ENCODE data around the gene TOP3A. TPM values are rescaled to one million over a fixed set of nuclear protein-coding genes. Genes with fewer than 3 reads are reported as not detected.

The TOP3A gene
- polyA plus RNA-seq, 1 experiment, result 11.9 TPM

- no peak for TF ChIP-seq CTCF (IDR thresholded peaks at IDR 0.05; ENCODE audit: low read depth, low read length)
- Histone ChIP-seq H3K4me3 (ENCODE audit: low read depth, low read length) (no peak overlapping the region), H3K9me3 (ENCODE audit: control insufficient read depth, insufficient read depth, low read length) (no peaks in the 10 kb centered on the region; the same call in 1 of the 2 replicates), H3K27me3 (ENCODE audit: control insufficient read depth, insufficient read depth, low read length) (no peaks in the 10 kb centered on the region), H3K27ac (ENCODE audit: low read depth, low read length) (no peak overlapping the region)
- ChIA-PET POLR2A (no interaction called here), CTCF (no interaction called here)
- DNase-seq (ENCODE audit: low read depth, low spot score), result no peak
Observed at GRCh38 chr17:18252160-18252559, 62.6 kb downstream of the TOP3A start.

- Histone ChIP-seq H3K27me3 (ENCODE audit: control insufficient read depth, insufficient read depth, low read length) (no peaks in the 10 kb centered on the region), H3K4me3 (ENCODE audit: low read depth, low read length) (no peak overlapping the region), H3K27ac (ENCODE audit: low read depth, low read length) (no peak overlapping the region), H3K9me3 (ENCODE audit: control insufficient read depth, insufficient read depth, low read length) (no peaks in the 10 kb centered on the region; the same call in 1 of the 2 replicates)
- POLR2A ChIA-PET, result no interaction called here
- no peak for DNase-seq (ENCODE audit: low read depth, low spot score)
- no peak for TF ChIP-seq CTCF (IDR thresholded peaks at IDR 0.05; ENCODE audit: low read depth, low read length)
- CTCF ChIA-PET, result no interaction called here
Observed at GRCh38 chr17:18251204-18251603, 63.6 kb downstream of the TOP3A start.

GRCh38 chr17:18250708-18251107 lies 64.1 kb downstream of the TOP3A start:
- H3K27ac ChIP-seq (ENCODE audit: low read depth, low read length), result no peak overlapping the region
- no peak for DNase-seq (ENCODE audit: low read depth, low spot score)
- H3K9me3 ChIP-seq (ENCODE audit: control insufficient read depth, insufficient read depth, low read length), result no peaks in the 10 kb centered on the region; the same call in 1 of the 2 replicates
- CTCF ChIA-PET, result no interaction called here
- no peaks in the 10 kb centered on the region for H3K27me3 ChIP-seq (ENCODE audit: control insufficient read depth, insufficient read depth, low read length)
- no peak overlapping the region for H3K4me3 ChIP-seq (ENCODE audit: low read depth, low read length)
- POLR2A ChIA-PET, result no interaction called here
- TF ChIP-seq CTCF (IDR thresholded peaks at IDR 0.05; ENCODE audit: low read depth, low read length), result no peak

GRCh38 chr17:18250259-18250658 lies 64.5 kb downstream of the TOP3A start:
- ChIA-PET CTCF (no interaction called here), POLR2A (no interaction called here)
- Histone ChIP-seq H3K4me3 (ENCODE audit: low read depth, low read length) (no peak overlapping the region), H3K9me3 (ENCODE audit: control insufficient read depth, insufficient read depth, low read length) (no peaks in the 10 kb centered on the region; the same call in 1 of the 2 replicates), H3K27me3 (ENCODE audit: control insufficient read depth, insufficient read depth, low read length) (no peaks in the 10 kb centered on the region), H3K27ac (ENCODE audit: low read depth, low read length) (no peak overlapping the region)
- DNase-seq (ENCODE audit: low read depth, low spot score), result no peak
- TF ChIP-seq CTCF (IDR thresholded peaks at IDR 0.05; ENCODE audit: low read depth, low read length), result no peak

GRCh38 chr17:18248811-18249210 lies 66.0 kb downstream of the TOP3A start:
- H3K4me3 ChIP-seq (ENCODE audit: low read depth, low read length), result no peak overlapping the region
- no peaks in the 10 kb centered on the region for H3K27me3 ChIP-seq (ENCODE audit: control insufficient read depth, insufficient read depth, low read length)
- no peaks in the 10 kb centered on the region; the same call in 1 of the 2 replicates for H3K9me3 ChIP-seq (ENCODE audit: control insufficient read depth, insufficient read depth, low read length)
- no peak for DNase-seq (ENCODE audit: low read depth, low spot score)
- no peak for TF ChIP-seq CTCF (IDR thresholded peaks at IDR 0.05; ENCODE audit: low read depth, low read length)
- POLR2A ChIA-PET, result no interaction called here
- H3K27ac ChIP-seq (ENCODE audit: low read depth, low read length), result peak overlapping the region; percentile 21
- CTCF ChIA-PET, result interaction anchor here (0.9 to 1.5 kb wide), 5 partner anchors 8 to 377 kb away, joined by 3 to 5 read pairs (median 5); no protein-coding TSS in a partner anchor

Data from AG04450 (cell line).